NT2/D1 (cell line): ENCODE measurements around the gene ARID1B.

Experiments used
- SUZ12 ChIP-seq: IDR thresholded peaks from 2 replicates; pipeline ENCODE4 v1.6.1; 2011; ENCODE audit not compliant: insufficient read length, insufficient read depth; ENCODE audit errors: extremely low read depth
- YY1 ChIP-seq: IDR thresholded peaks from 2 replicates; pipeline ENCODE4 v1.6.1; 2011; ENCODE audit not compliant: insufficient read length, insufficient read depth
- ZNF274 ChIP-seq: IDR thresholded peaks from 2 replicates; pipeline ENCODE4 v1.6.1; 2011; ENCODE audit warnings: mild to moderate bottlenecking, low read depth, low read length

DNA sequence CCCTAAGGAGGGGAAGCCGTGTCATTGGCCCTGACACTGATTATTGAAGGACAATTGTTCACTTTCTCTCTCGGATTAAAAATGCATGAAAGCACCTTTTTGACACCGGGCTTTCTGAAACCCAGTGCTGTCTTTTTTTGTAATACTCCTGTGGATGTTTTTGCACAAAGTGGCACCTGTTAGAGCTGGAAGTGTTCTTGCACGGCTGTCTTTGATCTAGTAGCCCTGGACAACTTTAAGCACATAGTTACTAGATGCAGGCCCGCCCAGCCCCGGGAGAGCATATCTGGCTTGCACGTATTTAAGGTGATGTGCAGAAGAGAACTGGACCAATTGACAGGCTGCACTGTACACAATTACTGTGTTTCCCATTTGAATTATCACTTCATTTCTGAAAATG, 72.6 kb downstream of the ARID1B start:
- TF ChIP-seq ZNF274 (no peak), YY1 (no peak), SUZ12 (no peak)
